OCI-M2 (cell line): Measurements from ENCODE around the gene TAF15.
A peak's percentile ranks its signal among the peaks of the same experiment; 100 is the strongest.

ENCODE experiments used
- DNase-seq: peaks from one replicate; lab custom pipeline; 2025; ENCODE audit not compliant: unreplicated experiment; lab: John Stamatoyannopoulos, UW

TAF15 gene

DNA sequence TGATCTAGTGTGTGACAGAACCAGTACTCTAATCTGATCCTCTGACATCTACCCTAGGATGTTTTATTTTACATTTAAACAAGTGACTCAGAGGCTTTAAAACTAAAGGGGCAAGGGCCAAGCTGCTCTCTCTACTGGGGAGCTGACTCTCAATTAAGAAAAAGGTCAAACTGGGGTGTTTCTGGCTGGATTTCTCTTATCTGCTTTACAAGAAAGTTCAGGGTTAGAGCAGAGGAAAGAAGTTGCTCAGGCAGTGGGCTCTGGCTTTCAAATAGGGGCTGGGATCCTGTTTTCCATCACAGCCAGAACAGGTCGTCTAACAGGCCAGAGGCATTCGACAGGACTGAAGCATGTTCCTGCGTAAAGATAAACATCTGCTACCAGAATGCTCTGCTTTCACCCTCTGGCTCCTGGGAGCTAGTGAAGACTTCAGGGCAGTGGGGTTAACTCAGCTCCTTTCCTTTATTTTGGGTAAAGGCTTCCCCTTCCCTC, 22.3 kb upstream of the TAF15 start:
- DNase-seq: no peak

DNA sequence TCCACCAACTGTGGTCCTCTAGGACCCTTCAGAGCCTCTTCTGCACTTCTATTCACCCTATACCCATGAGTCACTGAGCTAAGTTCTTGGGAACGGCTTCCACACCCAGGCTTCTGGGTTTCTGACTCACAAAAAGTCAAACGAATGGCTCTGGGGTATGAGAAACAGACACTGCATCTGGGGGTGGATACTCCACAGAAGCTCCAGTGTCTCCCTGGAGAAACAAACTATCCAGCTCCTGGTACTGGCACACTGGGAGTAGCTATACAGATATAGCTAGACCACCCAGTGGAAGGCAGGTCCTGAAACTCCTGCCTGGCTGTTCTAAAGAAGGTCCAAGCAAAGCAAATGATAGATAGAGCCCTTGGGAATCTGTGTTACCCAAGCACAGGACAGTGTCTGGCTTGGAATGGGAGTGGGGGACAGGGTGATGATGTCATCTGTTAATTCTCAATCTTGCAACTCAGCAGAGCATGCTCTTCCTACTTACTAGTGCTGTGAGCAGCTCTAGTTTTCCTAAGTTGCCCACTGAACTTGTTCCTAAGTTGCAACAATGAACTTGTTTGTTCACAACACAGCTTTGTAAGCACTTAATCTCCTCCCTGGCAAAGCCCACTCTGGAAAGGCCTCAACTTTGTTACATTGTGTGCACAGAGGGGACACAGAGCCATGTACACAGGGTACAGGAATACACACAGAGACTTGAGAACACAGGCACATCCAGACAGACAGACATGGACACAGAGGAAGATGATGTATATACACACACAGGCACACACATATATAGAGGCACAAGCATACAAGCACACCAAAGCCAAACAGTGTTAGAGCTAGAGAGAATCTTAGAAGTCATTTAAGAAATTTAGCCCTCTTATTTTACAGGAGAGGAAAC, 20.6 kb upstream of the TAF15 start:
- no peak for DNase-seq

DNA sequence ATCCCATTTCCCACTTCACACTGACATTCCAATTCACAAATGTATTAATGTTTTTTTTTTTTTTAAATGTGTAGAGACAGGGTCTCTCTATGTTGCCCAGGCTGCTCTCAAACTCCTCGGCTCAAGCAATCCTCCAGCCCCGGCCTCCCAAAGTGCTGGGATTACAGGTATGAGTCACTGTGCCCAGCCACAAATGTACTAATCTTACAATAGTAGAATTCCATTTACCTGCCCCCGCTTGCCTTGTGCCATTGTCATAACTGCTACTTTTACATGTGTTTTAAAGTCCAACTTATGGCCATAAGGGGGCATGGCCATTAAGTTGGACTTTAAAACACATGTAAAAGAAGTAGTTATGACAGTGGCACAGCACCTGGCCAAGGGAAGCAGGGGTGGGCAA, 18.4 kb upstream of the TAF15 start:
- no peak for DNase-seq

DNA sequence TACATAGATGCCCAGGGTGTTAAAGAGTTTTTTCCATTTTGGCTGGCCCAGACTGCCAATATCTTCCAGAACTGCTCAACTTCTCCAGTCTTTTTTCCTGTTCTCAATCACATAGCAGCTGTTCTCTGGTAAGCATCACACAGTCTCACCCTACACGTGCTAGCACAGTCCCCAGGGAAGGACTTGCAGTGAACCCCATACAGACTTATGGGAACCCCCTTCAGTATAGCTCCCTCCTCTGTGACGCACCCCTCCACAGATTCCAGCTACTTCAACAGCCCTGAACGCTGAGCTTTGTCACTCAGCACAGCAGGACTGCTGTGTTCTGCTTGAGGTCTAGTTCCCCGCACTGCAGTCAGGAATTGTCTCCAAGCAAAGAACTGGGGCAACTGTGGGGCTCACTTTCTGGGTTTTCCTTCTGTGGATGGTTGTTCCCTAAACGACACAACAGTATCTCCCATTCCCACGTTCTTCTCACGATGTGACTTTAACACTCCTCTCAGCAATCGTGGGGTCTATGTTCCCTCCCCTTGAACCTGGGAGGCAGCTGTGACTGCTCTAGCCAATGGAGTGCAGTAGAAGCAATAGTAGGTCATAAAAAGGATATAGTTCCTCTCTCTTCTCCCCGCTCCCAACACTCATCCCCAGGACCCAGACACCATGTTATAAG, 17.5 kb upstream of the TAF15 start:
- no peak for DNase-seq

DNA sequence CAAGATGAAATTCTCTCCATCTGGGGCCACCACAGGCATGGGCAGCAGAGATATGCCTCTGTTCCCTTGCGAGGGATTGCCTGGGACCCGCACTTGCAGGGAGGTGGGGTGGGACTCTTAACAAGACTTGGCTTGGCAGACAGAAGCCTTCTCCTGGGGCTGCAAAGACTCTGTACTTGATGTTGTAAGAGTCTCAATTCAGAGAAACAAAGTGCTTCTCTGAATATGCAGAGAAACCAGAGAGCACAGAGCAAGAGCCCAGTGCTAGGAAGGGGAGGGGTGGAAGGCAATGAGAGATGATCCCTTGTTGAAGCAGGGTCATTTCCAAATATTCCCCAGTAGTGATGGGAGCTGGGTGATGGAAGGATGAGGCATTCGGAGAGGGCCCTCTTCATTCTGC, 16.0 kb upstream of the TAF15 start:
- DNase-seq: no peak

DNA sequence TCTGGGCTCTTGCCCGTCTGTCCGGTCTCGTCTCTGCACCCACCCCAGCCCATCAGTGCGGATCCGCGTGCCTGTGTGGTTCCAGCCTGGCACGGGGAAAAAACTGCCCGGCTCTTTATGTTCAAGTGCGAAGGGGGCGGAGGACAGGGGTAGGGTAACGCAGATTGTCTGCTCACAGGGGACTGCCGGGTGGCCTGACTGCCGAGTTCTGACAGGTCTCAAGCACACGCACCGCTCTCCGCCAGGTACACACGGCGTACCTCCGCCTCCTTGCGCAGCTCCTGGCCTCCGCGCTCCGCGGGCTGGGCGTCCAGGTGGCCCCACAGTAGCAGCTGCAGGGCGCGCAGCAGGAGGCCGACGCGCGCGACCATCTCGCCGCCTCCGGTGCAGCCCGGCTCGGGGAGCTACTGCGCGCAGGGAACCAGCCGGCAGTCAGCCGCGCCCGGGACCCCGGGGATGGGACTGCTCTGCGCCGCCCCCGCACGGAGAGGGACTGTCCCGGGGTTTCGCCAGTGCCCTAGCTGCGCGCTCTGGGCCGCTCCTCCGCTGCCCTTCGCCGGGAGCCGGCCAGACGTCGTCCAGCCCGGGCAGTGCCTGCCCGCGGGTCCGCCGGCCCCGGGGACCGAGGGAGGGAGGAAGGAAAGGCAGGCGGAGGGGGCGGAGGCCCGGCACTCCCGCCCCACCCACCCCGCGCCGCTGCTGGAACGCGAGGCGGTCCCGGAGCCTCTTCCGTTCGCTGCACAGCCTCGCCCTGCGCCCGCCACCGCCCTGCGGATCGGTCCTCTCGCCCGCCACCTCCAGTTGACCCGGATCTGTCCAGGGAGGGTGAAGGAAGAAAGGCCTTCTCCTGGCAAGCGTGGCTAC, 14.0 kb upstream of the TAF15 start, which contains the start of gene MMP28:
Gene MMP28, minus strand, starts transcription at position 635 of the 864 bp plus-strand sequence. Its CDS starts 264 bp downstream, at position 371.
- no peak for DNase-seq

DNA sequence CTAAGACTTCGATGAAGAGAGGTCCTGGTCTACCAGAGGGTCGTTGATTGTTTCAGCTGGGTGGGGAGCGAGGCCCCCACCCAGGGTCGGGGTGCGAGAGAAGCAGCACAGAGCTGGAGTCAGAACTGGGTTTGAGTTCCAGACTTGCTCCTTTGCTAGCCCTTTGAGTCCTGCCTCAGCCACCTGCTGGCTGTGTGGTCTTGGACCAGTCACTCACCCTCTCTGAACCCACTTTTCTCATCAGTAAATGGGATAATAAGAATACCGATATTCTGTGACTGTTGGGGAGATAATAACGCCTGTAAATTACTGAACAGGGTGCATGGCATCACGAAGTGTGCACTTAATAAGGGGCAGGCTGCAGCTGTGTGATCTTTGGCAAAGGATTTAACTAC, 13.4 kb upstream of the TAF15 start:
- DNase-seq: no peak

DNA sequence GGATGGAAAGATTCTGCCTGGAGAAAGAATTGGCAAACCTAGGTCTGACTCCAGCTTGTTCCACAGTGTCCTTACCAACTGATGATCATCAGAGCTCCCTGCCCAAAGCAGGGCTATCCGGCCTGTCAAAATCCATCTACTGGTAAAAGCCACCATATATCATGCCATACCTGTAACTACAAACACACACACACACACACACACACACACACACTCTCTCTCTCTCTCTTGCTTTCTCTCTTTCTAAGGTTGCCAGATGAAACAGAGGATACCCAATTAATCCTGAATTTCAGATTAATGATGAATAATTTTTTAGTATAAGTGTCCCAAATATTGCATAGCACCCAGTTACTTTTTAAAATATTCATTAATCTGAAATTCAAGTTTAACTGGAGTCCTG, 12.3 kb upstream of the TAF15 start:
- no peak for DNase-seq

DNA sequence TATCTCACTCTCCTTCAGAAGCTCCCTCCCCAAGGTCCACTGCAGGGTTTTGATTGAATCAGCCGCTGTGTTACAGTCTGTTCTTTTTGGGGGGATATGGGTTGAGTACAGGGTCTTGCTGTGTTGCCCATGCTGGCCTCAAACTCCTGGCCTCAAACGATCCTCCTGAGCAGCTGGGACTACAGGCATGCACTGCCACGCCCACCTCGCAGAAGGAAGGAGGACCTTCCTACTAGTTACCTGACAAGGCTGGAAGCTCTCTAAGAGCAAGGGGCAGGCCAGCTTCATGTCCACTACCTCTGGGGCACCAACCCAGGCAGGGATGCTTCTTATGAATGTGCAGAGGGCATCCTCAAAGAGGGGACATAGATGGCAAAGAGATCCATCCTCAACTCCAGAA, 11.9 kb upstream of the TAF15 start:
- no peak for DNase-seq

DNA sequence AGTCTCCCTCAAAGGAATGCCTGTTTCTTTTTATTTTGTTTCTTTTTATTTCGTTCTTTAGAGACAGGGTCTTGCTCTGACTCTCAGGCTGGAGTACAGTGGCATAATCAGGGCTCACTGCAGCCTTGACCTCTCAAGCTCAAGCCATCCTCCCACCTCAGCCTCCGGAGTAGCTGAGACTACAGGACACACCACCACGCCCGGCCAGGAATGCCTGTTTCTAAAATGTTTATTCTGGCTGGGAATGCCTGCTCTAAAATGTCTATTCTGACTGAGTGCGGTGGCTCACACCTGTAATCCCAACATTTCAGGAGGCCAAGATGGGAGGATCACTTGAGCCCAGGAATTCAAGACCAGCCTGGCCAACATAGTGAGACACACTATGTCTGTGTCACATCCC, 11.4 kb upstream of the TAF15 start:
- no peak for DNase-seq

DNA sequence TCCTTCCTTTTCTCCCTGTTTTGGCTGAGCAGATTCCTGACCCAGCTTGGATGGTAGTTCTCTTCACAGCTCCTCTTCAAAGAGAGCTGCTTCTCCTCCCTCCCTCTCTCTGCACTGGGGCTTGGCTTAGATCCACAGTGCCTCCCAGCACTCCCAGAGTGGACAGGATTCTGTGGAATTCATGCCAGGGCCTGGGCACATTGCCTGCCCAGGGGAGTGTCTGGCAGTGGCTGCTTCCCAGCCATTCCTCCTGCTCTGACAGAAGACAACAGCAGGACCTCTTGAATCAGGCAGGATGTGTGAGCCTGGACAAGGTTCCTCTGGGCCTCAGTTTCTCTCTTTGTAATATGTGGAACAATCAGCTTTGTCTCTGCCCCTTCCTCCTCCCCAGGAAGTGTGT, 9.3 kb upstream of the TAF15 start:
- no peak for DNase-seq

DNA sequence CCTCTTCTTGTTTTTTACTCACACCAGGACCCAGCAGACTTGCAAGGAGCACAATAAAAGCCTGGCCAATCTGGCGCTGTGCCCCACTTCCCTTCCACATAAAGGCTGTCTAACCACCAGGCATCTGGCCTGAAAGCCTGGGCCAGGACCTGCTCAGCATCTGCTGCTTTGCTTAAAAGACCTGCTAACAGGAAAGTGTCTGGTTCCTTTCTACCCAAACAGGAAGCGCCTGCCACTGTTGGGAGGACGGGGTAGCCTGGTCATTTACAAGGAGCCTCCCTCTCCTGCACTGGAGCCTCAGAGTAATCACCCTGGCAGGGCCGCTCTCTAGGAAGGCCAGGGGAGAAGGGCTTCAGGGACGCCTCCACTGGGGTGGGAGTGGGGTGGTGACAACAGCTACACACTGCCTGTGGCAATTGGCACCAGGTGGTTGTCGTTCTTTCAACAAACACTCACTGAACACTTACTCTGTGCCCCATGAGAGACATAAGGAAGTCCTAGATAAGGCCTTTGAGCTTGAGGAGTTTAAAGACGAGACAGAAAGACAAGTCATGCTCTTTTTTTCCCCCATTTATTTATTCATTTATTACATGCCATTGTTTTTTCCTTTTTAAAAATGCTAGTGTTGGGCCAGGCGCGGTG, 7.6 kb upstream of the TAF15 start:
- DNase-seq: no peak

DNA sequence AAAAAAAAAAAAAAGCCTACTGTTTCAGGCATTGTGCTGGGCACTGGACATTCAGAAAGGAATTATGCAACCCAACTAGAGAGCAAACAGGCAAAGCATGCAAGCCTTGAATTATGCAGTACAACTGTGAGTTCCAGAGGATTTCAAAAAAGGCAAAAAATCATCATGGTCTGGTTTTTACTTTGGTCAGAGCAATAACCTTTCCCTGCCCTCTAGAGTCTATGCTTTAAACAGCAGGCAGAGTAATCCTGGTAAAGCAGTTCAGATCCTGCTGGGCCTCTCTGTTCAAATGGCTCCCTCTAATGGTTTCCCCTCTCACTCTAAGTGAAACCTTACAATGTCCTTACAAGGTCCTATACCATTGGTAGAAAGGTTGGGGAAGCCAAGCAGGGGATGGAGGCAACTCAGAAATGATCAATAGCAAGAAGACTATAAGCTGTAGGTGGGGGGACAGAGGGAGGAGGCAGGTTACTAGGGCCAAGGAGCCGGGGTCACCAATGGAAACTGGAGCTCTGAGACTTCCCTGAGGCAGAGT, 4.6 kb upstream of the TAF15 start:
- peak; percentile 56 for DNase-seq

DNA sequence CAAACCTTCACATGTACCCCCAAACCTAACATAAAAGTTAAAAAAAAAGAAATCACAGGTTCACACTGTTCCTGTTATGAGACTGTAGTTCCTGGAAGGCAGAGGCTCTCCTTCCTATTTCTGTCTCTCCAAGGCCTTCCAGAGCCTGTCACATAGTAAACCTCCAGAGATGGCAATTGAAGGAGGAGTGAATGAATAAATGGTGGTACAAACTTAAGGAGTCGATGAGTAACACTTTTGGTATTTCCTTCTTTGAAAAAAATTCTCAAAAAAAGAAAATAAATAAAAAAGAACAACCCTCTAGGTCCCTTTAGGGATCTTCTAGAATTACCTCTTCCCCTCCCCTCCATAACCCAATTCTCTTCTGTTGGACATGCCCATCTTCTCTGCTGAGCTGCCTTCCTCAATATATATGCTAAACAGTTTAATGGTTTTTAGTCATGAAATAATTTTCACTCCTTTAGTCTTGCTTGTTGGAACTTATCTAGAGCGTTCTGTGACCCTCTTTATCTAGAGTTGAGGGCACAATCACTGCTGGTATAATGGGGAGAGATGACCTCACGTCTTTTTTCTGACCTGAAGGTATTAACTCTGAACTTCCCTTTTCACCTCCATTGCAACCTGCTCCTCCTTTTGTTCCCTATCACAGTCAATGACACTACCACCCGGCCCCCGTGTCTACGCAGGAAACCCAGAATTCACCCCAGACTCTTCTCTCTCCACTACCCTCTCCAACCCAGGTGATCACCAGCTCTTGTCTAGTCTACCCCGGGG, 1.7 kb upstream of the TAF15 start:
- no peak for DNase-seq

DNA sequence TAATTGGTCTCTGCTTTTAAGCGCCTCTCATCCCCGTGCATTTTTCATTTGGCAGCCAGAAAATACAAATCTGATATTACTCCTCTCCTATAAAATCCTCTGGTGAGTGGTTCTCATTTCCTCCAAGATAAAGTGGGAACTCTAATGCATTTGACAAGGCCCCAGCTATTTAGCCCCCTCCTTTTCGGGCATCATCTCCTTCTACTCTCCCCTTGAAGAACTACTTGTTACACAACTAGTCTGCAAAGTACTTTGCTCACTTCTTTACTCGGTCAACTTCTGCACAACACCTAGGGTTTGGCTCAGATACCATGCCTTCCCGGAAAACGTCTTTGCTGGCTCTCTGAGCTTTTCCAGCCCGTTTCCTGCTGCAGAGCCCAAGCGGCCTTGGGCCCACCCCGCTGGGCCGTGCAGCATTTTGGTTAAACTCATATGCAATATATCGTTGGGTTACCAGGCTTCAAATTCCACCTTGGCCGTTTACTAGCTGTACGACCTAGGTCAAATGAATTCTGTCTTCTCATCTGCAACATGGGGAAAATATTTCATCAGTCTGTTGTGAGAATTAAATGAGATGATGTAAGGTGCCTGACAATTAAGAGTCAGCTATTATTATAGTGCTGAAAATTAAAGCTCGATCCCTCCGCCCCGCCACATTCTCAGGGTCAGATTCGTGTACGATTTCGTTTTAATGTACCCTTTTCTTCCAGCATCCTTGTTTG, 883 bp upstream of the TAF15 start:
- no peak for DNase-seq

DNA sequence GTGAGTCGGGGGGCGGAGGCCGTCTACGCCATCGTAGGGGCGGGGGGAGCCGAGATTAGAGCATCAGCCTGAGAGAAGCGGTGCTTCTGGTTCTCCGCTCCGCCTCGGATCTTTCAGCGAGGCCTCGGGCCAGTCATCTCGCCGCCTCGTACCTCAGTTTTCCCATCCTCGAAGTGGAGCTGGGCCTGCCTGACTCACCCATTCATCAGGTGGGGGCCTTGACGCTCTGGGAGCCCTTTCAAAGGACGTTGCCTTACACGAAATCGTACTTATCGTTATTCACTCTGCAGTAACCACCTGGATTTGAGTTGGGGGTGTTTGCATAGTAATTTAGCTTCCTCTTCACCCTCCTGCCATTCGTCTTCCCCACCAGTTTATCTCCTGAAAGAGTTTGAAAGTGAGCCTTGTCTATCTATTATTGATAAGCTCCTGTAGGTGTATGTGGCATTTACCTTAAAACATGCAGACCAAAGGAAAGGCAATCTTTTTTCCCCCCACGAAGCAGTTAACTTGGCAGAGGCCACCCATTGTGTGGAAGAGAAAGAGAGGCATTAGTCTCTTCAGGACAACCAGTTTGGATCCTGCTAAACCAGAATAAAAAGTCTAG, 674 bp downstream of the TAF15 start:
- no peak for DNase-seq

DNA sequence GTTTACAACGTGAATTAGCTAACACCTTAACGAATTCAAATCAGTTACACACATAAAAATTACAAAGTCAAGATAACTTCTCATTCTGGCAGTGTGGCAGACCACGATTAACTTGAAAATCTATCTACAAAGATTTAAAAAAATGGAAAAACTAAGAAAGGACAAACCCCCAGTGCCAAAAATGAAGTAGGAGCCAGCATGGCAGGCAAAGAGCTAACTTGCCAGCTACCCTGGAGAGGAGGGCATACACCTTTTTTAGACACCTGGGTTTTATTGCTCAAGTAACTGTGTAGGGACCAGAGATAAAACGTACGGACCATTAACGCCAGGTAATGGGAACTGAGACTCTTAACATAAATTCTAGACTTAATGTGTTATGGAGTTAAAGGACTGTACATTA, 2.5 kb downstream of the TAF15 start:
- no peak for DNase-seq

DNA sequence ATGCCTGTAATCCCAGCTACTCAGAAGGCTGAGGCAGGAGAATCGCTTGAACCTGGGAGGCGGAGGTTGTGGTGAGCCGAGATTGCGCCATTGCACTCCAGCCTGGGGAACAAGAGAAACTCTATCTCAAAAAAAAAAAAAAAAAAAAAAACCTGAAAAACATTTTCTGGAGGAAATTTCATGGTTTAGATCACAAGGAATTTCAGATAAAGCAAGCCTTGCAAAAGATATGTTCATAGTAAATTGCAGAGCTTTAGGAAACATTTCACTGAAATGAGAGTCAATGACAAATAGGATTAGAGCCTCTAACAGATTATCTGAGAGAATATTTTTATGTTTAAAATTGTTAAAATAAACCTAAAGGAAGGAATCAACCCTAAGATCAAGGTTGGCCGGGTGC, 3.2 kb downstream of the TAF15 start:
- DNase-seq: no peak

DNA sequence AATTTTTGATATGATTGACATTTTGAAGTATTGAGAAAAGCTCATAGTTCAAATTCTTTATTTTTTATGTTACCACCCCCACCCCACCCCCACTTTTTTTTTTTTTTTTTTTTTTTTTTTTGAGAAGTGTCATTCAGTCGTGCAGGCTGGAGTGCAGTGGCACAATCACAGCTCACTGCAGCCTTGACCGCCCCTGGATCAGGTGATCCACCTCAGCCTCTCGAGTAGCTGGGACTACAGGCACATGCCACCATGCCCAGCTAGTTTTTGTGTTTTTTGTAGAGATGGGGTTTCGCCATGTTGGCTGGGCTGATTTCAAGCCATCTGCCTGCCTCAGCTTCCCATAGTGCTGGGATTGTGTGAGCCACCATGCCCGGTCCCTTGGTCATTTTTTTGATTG, 7.4 kb downstream of the TAF15 start:
- DNase-seq: no peak
